ENCODE data around the gene PSMD14. TPM values are rescaled to one million over a fixed set of nuclear protein-coding genes. Genes with fewer than 3 reads are reported as not detected.
"Not testable (repeated sequence)": the region's sequence is repeated elsewhere in the genome, so short reads cannot be mapped to it uniquely, and the experiment has no call there.

Gene PSMD14
- total RNA-seq, 2 donors from 2014 or later, result 25.2 to 59.5 TPM

GRCh38 chr2:161354106-161354505 is 45.9 kb downstream of the PSMD14 start:
- DNase-seq (ENCODE audit: low spot score), result no peak
- H3K27ac ChIP-seq, result no peak overlapping the region
- H3K36me3 ChIP-seq, result no peaks in the 10 kb centered on the region
- H3K4me1 ChIP-seq (ENCODE audit: control insufficient read depth in 1 of 2, low read depth in 2 of 2), result peaks cover 0 to 38% of the 10 kb centered on the region in 2 donors
- H3K4me3 ChIP-seq, result no peak overlapping the region
- H3K27me3 ChIP-seq (replicated peaks; ENCODE audit: insufficient read depth), result no peaks in the 10 kb centered on the region
- no peak for ATAC-seq (ENCODE audit: insufficient number of reproducible peaks, low FRiP score, low read depth)
- no peaks in the 10 kb centered on the region for H3K9me3 ChIP-seq
- TF ChIP-seq CTCF (IDR thresholded peaks at IDR 0.05), result no peak

GRCh38 chr2:161355106-161355505 is 46.9 kb downstream of the PSMD14 start:
- H3K4me1 ChIP-seq (ENCODE audit: control insufficient read depth in 1 of 2, low read depth in 2 of 2), result peaks cover 0 to 28% of the 10 kb centered on the region in 2 donors
- ATAC-seq (ENCODE audit: insufficient number of reproducible peaks, low FRiP score, low read depth), result no peak
- H3K36me3 ChIP-seq, result no peaks in the 10 kb centered on the region
- no peak overlapping the region for H3K27ac ChIP-seq
- no peaks in the 10 kb centered on the region for H3K27me3 ChIP-seq (replicated peaks; ENCODE audit: insufficient read depth)
- no peaks in the 10 kb centered on the region for H3K9me3 ChIP-seq
- no peak for TF ChIP-seq CTCF (IDR thresholded peaks at IDR 0.05)
- no peak for DNase-seq (ENCODE audit: low spot score)
- no peak overlapping the region for H3K4me3 ChIP-seq

GRCh38 chr2:161355983-161356382 is 47.8 kb downstream of the PSMD14 start:
- no peak overlapping the region for H3K27ac ChIP-seq
- no peak for ATAC-seq (ENCODE audit: insufficient number of reproducible peaks, low FRiP score, low read depth)
- no peak for TF ChIP-seq CTCF (IDR thresholded peaks at IDR 0.05)
- no peaks in the 10 kb centered on the region for H3K27me3 ChIP-seq (replicated peaks; ENCODE audit: insufficient read depth)
- peaks cover 0 to 24% of the 10 kb centered on the region in 2 donors for H3K4me1 ChIP-seq (ENCODE audit: control insufficient read depth in 1 of 2, low read depth in 2 of 2)
- DNase-seq (ENCODE audit: low spot score), result no peak
- H3K9me3 ChIP-seq, result no peaks in the 10 kb centered on the region
- no peaks in the 10 kb centered on the region for H3K36me3 ChIP-seq
- no peak overlapping the region for H3K4me3 ChIP-seq

GRCh38 chr2:161357097-161357496 is 48.9 kb downstream of the PSMD14 start:
- Histone ChIP-seq H3K4me1 (ENCODE audit: control insufficient read depth in 1 of 2, low read depth in 2 of 2) (peaks cover 0 to 20% of the 10 kb centered on the region in 2 donors), H3K36me3 (no peaks in the 10 kb centered on the region)

GRCh38 chr2:161358838-161359237 is 50.6 kb downstream of the PSMD14 start:
- Histone ChIP-seq H3K9me3 (peaks cover 18% of the 10 kb centered on the region), H3K4me1 (ENCODE audit: control insufficient read depth in 1 of 2, low read depth in 2 of 2) (peaks cover 0 to 15% of the 10 kb centered on the region in 2 donors), H3K4me3 (no peak overlapping the region), H3K27ac (no peak overlapping the region), H3K36me3 (no peaks in the 10 kb centered on the region), H3K27me3 (replicated peaks; ENCODE audit: insufficient read depth) (no peaks in the 10 kb centered on the region)
- DNase-seq (ENCODE audit: low spot score) (no peak), ATAC-seq (ENCODE audit: insufficient number of reproducible peaks, low FRiP score, low read depth) (no peak)
- TF ChIP-seq CTCF (IDR thresholded peaks at IDR 0.05), result no peak

More at GRCh38 chr2:161357097-161357496, 48.9 kb downstream of the PSMD14 start:
- peaks cover 5% of the 10 kb centered on the region for H3K9me3 ChIP-seq
- H3K27ac ChIP-seq, result no peak overlapping the region
- no peak overlapping the region for H3K4me3 ChIP-seq
- ATAC-seq (ENCODE audit: insufficient number of reproducible peaks, low FRiP score, low read depth), result no peak
- DNase-seq (ENCODE audit: low spot score), result no peak
- TF ChIP-seq CTCF (IDR thresholded peaks at IDR 0.05), result no peak
- H3K27me3 ChIP-seq (replicated peaks; ENCODE audit: insufficient read depth), result no peaks in the 10 kb centered on the region

GRCh38 chr2:161360095-161360654 is 52.0 kb downstream of the PSMD14 start:
- not testable (repeated sequence) for H3K4me3 ChIP-seq; H3K27me3 ChIP-seq (replicated peaks; ENCODE audit: insufficient read depth); H3K27ac ChIP-seq; H3K36me3 ChIP-seq; DNase-seq (ENCODE audit: low spot score); ATAC-seq (ENCODE audit: insufficient number of reproducible peaks, low FRiP score, low read depth)
- H3K9me3 ChIP-seq, result peaks cover 18% of the 10 kb centered on the region
- H3K4me1 ChIP-seq (ENCODE audit: control insufficient read depth in 1 of 2, low read depth in 2 of 2), result peaks cover 0 to 15% of the 10 kb centered on the region in 2 donors

Measured in thoracic aorta (tissue), 2 donors.